Ovary (tissue), 3 donors: ENCODE measurements around the gene ADCYAP1R1.

ENCODE experiments used
- CTCF ChIP-seq, 3 donors: fragments of 450-650 bp in 2 of 3; fragments of 200-600 bp in 1 of 3; IDR thresholded peaks; one replicate each; pipeline versions ENCODE4 v1.5.1 to v1.8.0; 2016 to 2022; ENCODE audit warnings: antibody characterized with exemption in 3 of 3, mild to moderate bottlenecking in 1 of 3
- POLR2A ChIP-seq: fragments of 450-650 bp; IDR thresholded peaks from one replicate; pipeline ENCODE4 v1.6.1; 2017; ENCODE audit warnings: antibody characterized with exemption, mild to moderate bottlenecking, moderate library complexity
- donor health status: DM: no; HTN: no; CAD: no.

- TF ChIP-seq POLR2A (no peak), CTCF (IDR thresholded peaks at IDR 0.05) (no peak)
Observed at GRCh38 chr7:31078363-31078990, 26.4 kb downstream of the ADCYAP1R1 start.
